ENCODE measurements around the gene DACH1.

The DACH1 gene

GRCh38 chr13:71722206-71722605, 144.8 kb downstream of the DACH1 start:
- H3K27me3 ChIP-seq (ENCODE audit: insufficient read depth, low read depth), result no peaks in the 10 kb centered on the region
- no peaks in the 10 kb centered on the region for H4K20me1 ChIP-seq (ENCODE audit: insufficient read depth)
- no peak overlapping the region for H3K4me2 ChIP-seq
- no peak overlapping the region for H3K9ac ChIP-seq
- no peak overlapping the region for H3K27ac ChIP-seq
- no peaks in the 10 kb centered on the region for H3K36me3 ChIP-seq (ENCODE audit: insufficient read depth)
- no peak overlapping the region for H3K4me3 ChIP-seq (IDR thresholded peaks at IDR 0.05; ENCODE audit: insufficient read depth, low read depth, low read length)
- TF ChIP-seq CTCF (conservative IDR thresholded peaks at IDR 0.05; ENCODE audit: low read depth, low read length), result no peak
- no peak overlapping the region for H2AFZ ChIP-seq (ENCODE audit: low read depth)
- no peaks in the 10 kb centered on the region for H3K79me2 ChIP-seq (ENCODE audit: insufficient read depth, low read depth)
- H3K4me1 ChIP-seq (ENCODE audit: low read depth, poor library complexity, severe bottlenecking), result peaks cover 22% of the 10 kb centered on the region

- no peak overlapping the region for H3K27ac ChIP-seq
- no peak overlapping the region for H3K9ac ChIP-seq
- H3K36me3 ChIP-seq (ENCODE audit: insufficient read depth), result no peaks in the 10 kb centered on the region
- H2AFZ ChIP-seq (ENCODE audit: low read depth), result no peak overlapping the region
- no peak overlapping the region for H3K4me3 ChIP-seq (IDR thresholded peaks at IDR 0.05; ENCODE audit: insufficient read depth, low read depth, low read length)
- H3K27me3 ChIP-seq (ENCODE audit: insufficient read depth, low read depth), result no peaks in the 10 kb centered on the region
- H3K4me1 ChIP-seq (ENCODE audit: low read depth, poor library complexity, severe bottlenecking), result peaks cover 22% of the 10 kb centered on the region
- H3K4me2 ChIP-seq, result no peak overlapping the region
- H4K20me1 ChIP-seq (ENCODE audit: insufficient read depth), result no peaks in the 10 kb centered on the region
- no peaks in the 10 kb centered on the region for H3K79me2 ChIP-seq (ENCODE audit: insufficient read depth, low read depth)
- no peak for TF ChIP-seq CTCF (conservative IDR thresholded peaks at IDR 0.05; ENCODE audit: low read depth, low read length)
These were observed 145.9 kb downstream of the DACH1 start for GRCh38 chr13:71721104-71721503.

- no peaks in the 10 kb centered on the region for H4K20me1 ChIP-seq (ENCODE audit: insufficient read depth)
- H3K27ac ChIP-seq, result no peak overlapping the region
- no peak overlapping the region for H3K4me3 ChIP-seq (IDR thresholded peaks at IDR 0.05; ENCODE audit: insufficient read depth, low read depth, low read length)
- no peaks in the 10 kb centered on the region for H3K79me2 ChIP-seq (ENCODE audit: insufficient read depth, low read depth)
- no peak for TF ChIP-seq CTCF (conservative IDR thresholded peaks at IDR 0.05; ENCODE audit: low read depth, low read length)
- no peak overlapping the region for H3K4me2 ChIP-seq
- no peaks in the 10 kb centered on the region for H3K27me3 ChIP-seq (ENCODE audit: insufficient read depth, low read depth)
- peaks cover 11% of the 10 kb centered on the region for H3K4me1 ChIP-seq (ENCODE audit: low read depth, poor library complexity, severe bottlenecking)
- H3K9ac ChIP-seq, result no peak overlapping the region
- no peak overlapping the region for H2AFZ ChIP-seq (ENCODE audit: low read depth)
- H3K36me3 ChIP-seq (ENCODE audit: insufficient read depth), result no peaks in the 10 kb centered on the region
These were observed 148.1 kb downstream of the DACH1 start for GRCh38 chr13:71718931-71719330.

- H3K27ac ChIP-seq, result no peak overlapping the region
- H3K9ac ChIP-seq, result no peak overlapping the region
- H3K4me2 ChIP-seq, result no peak overlapping the region
- no peak overlapping the region for H2AFZ ChIP-seq (ENCODE audit: low read depth)
- no peak overlapping the region for H3K4me3 ChIP-seq (IDR thresholded peaks at IDR 0.05; ENCODE audit: insufficient read depth, low read depth, low read length)
- H3K36me3 ChIP-seq (ENCODE audit: insufficient read depth), result no peaks in the 10 kb centered on the region
- no peaks in the 10 kb centered on the region for H3K27me3 ChIP-seq (ENCODE audit: insufficient read depth, low read depth)
- H3K4me1 ChIP-seq (ENCODE audit: low read depth, poor library complexity, severe bottlenecking), result no peaks in the 10 kb centered on the region
- TF ChIP-seq CTCF (conservative IDR thresholded peaks at IDR 0.05; ENCODE audit: low read depth, low read length), result no peak
- H3K79me2 ChIP-seq (ENCODE audit: insufficient read depth, low read depth), result no peaks in the 10 kb centered on the region
- no peaks in the 10 kb centered on the region for H4K20me1 ChIP-seq (ENCODE audit: insufficient read depth)
These were observed 152.1 kb downstream of the DACH1 start for GRCh38 chr13:71714802-71715375.

Data from KMS-11 (cell line).